ENCODE measurements around the gene PLK5.
"Not testable (repeated sequence)": the region's sequence is repeated elsewhere in the genome, so short reads cannot be mapped to it uniquely, and the experiment has no call there.

Gene PLK5

DNA sequence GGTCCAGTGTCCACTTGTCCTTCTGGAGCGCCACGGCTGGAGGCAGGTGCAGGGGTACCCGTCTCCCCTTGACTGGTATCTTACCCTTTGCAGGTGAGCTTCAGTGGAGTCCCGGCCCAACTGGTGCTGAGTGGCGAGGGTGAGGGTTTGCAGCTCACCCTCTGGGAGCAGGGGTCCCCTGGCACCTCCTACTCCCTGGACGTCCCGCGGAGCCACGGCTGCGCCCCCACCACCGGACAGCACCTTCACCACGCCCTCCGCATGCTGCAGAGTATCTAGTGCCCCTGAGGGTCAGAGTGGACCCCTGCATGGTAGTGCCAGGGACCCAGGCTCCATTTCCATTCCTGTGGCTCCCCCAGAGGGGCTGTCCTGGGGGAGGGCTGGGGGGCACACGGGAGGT, 11.1 kb downstream of the PLK5 start:
- DNase-seq (ENCODE audit: low read depth, low spot score) = no peak
- ChIA-PET POLR2A (interaction anchor here (0.6 kb wide), 1 partner anchor 1230 kb away, joined by 4 read pairs; no protein-coding TSS in a partner anchor), CTCF (interaction anchor here (3.6 kb wide), 1 partner anchor 12 kb away, joined by 22 read pairs; no protein-coding TSS in a partner anchor)
- H3K4me3 ChIP-seq (ENCODE audit: low read depth, low read length) = no peak overlapping the region
- TF ChIP-seq, protein P1, sequence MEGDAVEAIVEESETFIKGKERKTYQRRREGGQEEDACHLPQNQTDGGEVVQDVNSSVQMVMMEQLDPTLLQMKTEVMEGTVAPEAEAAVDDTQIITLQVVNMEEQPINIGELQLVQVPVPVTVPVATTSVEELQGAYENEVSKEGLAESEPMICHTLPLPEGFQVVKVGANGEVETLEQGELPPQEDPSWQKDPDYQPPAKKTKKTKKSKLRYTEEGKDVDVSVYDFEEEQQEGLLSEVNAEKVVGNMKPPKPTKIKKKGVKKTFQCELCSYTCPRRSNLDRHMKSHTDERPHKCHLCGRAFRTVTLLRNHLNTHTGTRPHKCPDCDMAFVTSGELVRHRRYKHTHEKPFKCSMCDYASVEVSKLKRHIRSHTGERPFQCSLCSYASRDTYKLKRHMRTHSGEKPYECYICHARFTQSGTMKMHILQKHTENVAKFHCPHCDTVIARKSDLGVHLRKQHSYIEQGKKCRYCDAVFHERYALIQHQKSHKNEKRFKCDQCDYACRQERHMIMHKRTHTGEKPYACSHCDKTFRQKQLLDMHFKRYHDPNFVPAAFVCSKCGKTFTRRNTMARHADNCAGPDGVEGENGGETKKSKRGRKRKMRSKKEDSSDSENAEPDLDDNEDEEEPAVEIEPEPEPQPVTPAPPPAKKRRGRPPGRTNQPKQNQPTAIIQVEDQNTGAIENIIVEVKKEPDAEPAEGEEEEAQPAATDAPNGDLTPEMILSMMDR (IDR thresholded peaks at IDR 0.05; ENCODE audit: insufficient read depth, low read length, missing control alignments) = no peak

DNA sequence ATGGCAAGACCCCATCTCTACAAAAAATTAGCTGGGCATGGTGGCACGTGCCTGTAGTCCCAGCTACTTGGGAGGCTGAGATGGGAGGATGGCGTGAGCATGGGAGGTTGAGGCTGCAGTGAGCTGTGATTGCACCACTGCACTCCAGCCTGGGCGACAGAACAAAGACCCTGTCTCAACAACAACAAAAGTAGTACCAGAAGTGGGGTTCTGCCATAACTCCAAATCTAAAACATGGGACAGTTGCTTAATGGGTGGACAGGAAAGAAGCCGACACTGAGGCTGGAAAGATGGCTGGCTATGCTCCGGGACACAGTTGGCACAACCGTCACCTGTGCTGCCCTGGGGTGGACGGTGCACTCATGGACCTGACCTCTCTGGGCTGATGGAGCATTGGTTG, 11.8 kb downstream of the PLK5 start:
- CTCF ChIA-PET = interaction anchor here (3.6 kb wide), 1 partner anchor 11 kb away, joined by 22 read pairs; no protein-coding TSS in a partner anchor
- H3K4me3 ChIP-seq (ENCODE audit: low read depth, low read length); POLR2A ChIA-PET; DNase-seq (ENCODE audit: low read depth, low spot score): not testable (repeated sequence)

DNA sequence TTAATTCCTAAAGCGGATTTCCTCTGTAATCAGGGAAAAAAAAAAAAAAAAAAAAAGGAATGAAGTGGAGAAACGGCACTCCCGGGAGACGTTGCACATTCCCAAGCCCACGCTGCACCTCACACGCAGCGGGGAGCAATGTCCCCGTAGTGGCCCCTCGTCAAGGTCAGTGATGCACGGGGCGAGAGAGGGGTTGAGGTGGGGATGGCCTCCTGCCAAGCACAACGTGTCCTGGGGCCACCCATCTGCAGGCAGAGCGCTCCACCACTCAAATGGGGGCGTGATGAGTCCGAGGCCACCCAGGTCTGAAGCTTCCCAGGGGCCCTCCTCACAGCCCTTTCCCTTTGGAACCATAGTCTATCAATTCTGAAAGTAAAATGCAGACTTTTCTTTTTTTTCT, 15.1 kb downstream of the PLK5 start:
- TF ChIP-seq, protein P1 (IDR thresholded peaks at IDR 0.05; ENCODE audit: insufficient read depth, low read length, missing control alignments) = no peak
- no peak overlapping the region for H3K4me3 ChIP-seq (ENCODE audit: low read depth, low read length)
- DNase-seq (ENCODE audit: low read depth, low spot score) = no peak
- ChIA-PET CTCF (interaction anchor here (1.3 to 2.0 kb wide), 2 partner anchors 7 to 133 kb away, joined by 6 to 8 read pairs; no protein-coding TSS in a partner anchor), POLR2A (no interaction called here)

DNA sequence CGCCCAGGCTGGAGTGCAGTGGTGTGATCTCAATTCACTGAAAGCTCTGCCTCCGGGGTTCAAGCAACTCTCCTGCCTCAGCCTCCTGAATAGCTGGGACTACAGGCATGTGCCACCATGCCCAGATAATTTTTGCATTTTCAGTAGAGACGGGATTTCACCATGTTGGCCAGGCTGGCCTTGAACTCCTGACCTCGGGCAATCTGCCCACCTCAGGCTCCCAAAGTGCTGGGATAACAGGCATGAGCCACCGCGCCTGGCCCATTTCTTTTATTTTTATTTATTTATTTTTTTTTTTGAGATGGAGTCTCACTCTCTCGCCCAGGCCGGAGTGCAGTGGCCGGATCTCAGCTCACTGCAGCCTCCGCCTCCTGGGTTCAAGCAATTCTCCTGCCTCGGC, 15.9 kb downstream of the PLK5 start:
- POLR2A ChIA-PET; H3K4me3 ChIP-seq (ENCODE audit: low read depth, low read length); DNase-seq (ENCODE audit: low read depth, low spot score): not testable (repeated sequence)
- CTCF ChIA-PET = interaction anchor here (0.9 to 1.3 kb wide), 2 partner anchors 9 to 132 kb away, joined by 3 to 8 read pairs; no protein-coding TSS in a partner anchor

DNA sequence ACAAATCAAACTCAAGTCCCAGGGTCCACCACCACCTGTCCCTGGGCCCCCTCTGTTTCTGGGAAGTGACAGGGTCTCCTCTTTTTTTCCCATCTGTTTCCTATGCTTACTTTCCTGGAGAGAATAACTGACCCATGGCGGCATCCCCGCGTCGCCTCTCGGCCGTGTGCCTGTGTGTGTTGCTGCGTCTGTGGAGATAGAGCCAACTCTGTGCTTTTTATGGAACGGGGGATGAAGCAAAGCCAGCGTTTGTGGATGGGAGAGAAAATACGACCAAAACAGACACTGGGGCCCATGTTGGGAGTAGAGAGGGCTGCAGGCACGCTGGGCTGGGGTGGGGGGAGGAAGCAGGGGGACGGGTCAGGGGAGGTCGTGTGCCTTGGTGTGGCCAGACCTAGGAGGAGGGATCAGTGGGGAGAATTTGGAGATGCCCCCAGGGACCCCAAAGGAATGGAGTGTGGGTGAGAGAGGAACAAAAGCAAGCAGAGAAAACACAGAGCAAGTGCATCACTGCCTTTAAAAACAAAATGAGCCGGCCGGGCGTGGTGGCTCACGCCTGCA, 16.6 kb downstream of the PLK5 start:
- H3K4me3 ChIP-seq (ENCODE audit: low read depth, low read length) = no peak overlapping the region
- no peak for DNase-seq (ENCODE audit: low read depth, low spot score)
- TF ChIP-seq, protein P1 (IDR thresholded peaks at IDR 0.05; ENCODE audit: insufficient read depth, low read length, missing control alignments) = no peak
- CTCF ChIA-PET = no interaction called here
- POLR2A ChIA-PET = no interaction called here

DNA sequence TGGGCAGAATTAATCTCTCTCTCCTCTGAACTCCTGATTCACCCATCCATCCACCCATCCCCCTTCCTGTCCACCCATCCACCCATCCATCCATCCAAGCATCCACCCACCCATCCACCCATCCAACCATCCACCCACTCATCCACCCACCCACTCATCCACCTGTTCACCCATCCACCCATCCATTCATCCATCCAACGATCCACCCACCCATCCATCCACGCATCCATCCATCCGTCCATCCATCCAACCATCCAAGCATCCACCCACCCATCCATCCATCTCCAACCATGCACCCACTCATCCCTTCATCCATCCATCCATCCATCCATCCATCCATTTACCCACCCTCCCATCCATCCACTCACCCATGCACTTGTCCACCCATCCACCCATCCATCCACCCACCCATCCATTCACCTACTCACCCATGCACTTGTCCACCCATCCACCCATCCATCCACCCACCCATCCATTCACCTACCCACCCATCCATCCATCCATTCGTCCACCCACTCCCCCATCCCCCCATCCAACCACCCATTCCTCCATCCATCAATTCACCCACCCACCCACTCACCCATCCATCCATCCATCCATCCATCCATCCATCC, 25.6 kb downstream of the PLK5 start:
- ChIA-PET CTCF (interaction anchor here (1.6 kb wide), 1 partner anchor 123 kb away, joined by 8 read pairs; no protein-coding TSS in a partner anchor), POLR2A (no interaction called here)
- H3K4me3 ChIP-seq (ENCODE audit: low read depth, low read length) = no peak overlapping the region
- TF ChIP-seq, protein P1 (IDR thresholded peaks at IDR 0.05; ENCODE audit: insufficient read depth, low read length, missing control alignments) = no peak
- DNase-seq (ENCODE audit: low read depth, low spot score) = no peak

DNA sequence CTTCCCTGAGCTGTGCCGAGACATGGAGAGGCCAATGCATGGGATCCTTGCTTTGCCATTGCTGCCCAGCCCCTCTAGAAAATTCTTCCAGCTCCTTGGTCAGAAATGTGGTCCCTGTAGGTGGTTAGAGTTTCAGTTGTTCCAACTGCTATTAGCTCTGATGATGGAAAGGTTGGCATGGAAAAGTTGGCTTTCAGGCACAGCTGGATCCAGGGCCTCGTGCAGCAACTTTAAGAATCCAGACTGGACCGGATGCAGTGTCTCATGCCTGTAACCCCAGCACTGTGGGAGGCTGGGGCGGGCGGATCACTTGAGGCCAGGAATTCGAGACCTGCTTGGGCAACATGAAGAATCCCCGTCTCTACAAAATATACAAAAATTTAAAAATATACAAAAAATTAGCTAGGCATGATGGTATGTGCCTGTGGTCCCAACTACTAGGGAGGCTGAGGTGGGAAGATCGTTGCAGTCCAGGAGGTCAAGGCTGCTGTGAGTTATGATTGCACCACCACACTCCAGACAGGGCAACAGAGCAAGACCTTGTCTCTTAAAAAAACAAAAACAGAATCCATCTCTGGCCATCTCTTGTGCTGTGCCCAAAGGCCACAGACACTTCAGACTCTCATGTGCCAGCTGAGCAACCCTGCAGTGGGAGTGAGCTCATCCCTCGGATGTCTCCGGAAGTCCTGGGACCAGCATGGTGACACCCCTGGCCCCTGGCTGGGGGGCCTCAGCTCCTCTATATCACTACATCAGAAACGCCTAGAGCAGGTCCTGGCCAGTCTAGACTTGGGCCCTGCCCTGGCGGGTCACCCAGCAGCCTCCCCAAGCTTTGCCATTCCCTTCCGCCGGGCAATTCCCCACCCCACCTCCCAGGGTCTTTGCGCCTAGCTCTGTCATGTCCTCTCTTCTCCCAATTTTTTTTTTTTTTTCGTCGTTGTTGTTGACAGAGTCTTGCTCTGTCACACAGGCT, 27.5 kb downstream of the PLK5 start:
- no peak for DNase-seq (ENCODE audit: low read depth, low spot score)
- TF ChIP-seq, protein P1 (IDR thresholded peaks at IDR 0.05; ENCODE audit: insufficient read depth, low read length, missing control alignments) = no peak
- H3K4me3 ChIP-seq (ENCODE audit: low read depth, low read length) = no peak overlapping the region
- ChIA-PET POLR2A (interaction anchor here (0.6 kb wide), 1 partner anchor 9 kb away, joined by 3 read pairs; no protein-coding TSS in a partner anchor), CTCF (interaction anchor here (0.7 to 2.0 kb wide), 9 partner anchors 9 to 275 kb away, joined by 3 to 13 read pairs (median 3); no protein-coding TSS in a partner anchor)
